ENCODE results near the gene PRKAG2. TPM values are rescaled to one million over a fixed set of nuclear protein-coding genes. Genes with fewer than 3 reads are reported as not detected.
"Not testable (repeated sequence)": the region's sequence is repeated elsewhere in the genome, so short reads cannot be mapped to it uniquely, and the experiment has no call there.

The PRKAG2 gene
- total RNA-seq, 1 experiment from 2014 or later = 9.4 TPM

- DNase-seq (ENCODE audit: low read depth) = no peak
Measured at GRCh38 chr7:151835636-151836035, 41.3 kb downstream of the PRKAG2 start.

DNA sequence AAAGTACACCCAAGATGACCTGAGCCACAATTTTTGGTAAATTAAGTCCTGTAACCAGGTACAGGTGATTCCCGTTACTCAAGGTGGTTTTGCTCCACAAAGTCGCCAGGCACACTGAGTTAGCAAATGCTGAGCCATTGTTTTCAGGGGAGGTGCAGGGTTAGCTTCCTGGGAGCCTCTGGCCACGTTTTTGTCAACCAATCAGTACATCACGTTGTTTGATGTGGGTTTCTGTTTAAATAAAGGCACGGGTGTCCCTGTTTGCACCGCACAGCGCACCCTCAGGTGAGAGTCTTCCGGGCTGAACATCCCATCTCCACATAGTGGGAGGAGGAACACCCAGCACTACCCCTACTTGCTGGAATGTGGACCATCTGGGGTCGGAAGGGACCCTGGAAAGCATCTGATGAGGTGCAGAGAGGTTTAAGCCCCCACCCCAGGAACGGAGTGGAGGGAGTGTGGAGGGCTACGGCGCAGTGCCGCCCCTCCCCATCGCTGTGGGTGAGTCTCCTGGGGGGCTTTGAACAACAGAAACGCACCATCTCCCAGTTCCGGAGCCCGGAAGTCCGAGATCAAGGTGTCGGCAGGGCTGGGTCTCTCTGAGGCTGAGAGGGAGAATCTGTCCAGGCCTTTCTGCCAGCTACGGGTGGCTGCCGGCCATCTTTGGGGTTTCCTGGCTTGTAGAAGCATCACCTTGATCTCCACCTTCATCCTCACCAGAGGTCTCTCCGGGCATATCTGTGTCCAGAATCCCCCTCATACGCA, 42.5 kb downstream of the PRKAG2 start:
- DNase-seq (ENCODE audit: low read depth) = no peak

- DNase-seq (ENCODE audit: low read depth) = no peak
Measured at GRCh38 chr7:151833691-151834090, 43.2 kb downstream of the PRKAG2 start.

GRCh38 chr7:151833213-151833651, 43.7 kb downstream of the PRKAG2 start:
- DNase-seq (ENCODE audit: low read depth) = no peak

DNA sequence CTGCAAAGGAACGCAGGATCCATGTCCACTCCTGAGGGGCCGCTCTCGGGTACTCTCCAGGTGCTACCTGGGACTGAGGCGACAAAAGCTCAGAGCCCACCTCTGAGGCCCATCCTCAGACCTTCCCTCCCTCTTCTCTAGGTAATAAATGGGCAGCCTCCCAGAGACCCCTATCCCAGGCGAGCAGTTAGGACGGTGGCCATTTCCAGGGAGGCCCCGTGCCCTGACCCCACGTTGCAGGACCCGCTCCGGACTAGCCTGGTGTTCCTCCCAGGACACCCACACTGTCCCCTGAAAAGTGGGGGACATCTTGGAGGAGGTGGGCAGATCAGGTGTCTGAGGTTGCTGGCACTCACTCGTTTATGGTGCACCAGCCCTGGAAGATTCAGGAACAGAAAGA, 44.3 kb downstream of the PRKAG2 start:
- no peak for DNase-seq (ENCODE audit: low read depth)

DNA sequence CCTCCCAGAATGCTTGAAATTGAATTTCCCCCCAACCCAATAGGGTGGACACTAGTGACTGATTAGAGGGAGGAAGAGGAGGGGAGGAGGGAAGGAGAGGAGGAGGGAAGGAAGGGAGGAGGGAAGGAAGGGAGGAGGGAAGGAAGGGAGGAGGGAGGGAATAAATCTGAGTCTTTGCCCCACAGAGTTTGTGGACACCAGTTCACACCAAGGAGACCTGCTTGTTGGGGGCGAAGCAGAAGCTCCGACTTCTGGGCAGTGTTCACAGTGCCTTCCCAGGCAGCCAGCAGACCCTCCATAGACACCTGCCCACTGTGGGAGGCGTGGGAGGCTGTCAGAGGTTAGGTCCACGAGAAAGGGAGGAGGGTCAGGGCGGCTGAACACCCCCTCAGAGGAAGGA, 44.8 kb downstream of the PRKAG2 start:
- DNase-seq (ENCODE audit: low read depth) = no peak

GRCh38 chr7:151831606-151832005, 45.3 kb downstream of the PRKAG2 start:
- DNase-seq (ENCODE audit: low read depth) = no peak

DNA sequence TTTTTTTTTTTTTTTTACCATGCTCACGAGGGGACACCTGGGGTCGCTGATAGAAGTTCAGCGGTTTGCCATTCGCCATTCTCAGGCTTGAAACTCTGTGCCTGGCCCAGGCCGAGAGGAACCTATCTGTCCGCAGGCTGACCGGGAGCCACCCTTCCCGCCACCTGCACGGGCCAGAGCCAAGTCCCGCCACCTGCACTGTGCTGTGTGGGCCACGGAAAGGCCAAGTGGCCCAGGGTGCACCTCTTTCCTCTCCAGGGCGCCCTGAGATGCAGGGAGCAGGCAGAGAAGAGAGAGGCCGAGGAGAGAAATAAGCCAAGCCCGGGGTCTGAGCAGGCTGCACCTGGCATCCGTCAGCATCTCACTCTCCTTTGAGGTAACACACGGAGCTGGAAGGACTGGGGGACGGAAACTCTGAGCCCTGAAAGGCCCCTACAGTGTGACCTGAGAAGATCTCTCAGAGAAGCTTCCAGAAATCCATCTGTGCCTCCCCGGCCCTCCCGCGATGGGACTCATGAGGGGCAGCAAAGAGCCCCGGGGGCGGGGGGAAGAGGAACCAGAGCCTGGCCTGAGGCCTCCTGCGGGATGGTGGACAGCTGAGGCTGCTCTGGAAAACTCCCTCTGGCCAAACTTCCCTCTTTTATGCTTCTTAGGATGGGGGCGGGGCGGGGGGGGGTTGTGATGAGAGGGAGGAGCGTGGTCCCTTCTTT, 46.6 kb downstream of the PRKAG2 start:
- DNase-seq (ENCODE audit: low read depth) = no peak

DNA sequence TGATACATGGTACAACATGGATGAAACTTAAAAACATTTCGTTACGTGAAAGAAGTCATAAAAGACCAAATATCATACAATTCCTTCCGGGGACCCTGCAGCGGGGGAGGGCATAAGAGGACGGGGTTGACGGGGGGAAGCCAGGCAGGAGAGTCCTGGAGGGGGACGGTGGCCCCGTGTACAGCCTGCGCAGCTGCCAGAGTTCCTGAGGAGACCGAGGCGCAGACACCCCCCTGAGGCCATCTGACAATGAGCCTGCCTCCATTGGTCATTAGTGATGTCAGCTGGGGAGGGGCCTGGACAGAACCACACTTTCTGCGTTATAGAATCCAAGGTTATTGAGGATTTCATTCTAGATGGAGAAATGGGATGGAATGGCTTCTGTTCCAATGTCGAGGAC, 47.2 kb downstream of the PRKAG2 start:
- DNase-seq (ENCODE audit: low read depth) = no peak

DNA sequence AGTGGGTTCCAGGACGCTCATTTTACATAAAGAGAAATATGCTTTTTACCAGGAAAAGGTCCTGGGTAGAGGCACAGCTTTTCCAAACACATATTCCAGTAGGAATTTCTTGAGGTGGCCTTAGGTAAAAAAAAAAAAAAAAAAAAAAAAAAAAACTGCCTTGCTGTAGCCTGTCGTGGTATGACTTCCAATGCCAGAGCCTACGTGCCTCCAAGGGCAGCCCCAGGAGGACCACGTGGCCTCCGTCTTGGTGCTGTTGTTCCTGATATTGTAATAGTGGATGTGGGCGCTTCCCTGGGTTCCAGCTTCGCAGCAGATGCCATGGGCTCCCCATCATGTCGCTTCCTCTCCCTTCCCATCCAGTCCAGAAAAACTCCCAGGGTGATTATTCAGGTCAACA, 49.3 kb downstream of the PRKAG2 start:
- DNase-seq (ENCODE audit: low read depth) = no peak

- DNase-seq (ENCODE audit: low read depth) = not testable (repeated sequence)
Measured at GRCh38 chr7:151826316-151826715, 50.6 kb downstream of the PRKAG2 start.

DNA sequence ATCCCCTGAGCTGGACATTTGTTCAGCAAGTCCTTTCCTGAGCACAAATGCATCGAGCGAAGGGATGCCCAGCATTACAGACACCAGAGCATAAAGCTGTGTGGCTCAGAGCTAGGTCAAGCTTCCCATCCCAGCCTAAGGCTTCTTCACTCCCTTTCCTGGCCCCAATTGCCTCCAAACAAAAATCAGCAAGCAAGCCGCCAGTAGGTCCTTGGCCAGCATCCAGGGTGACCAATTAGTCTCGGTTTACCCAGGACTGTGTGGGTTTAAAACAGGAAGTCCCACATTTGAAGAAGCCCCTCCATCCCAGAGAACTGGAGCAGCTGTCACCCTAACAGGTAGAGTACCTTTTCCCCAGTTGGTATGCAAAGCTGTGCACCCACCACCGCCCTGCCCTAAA, 51.2 kb downstream of the PRKAG2 start:
- DNase-seq (ENCODE audit: low read depth) = peak; percentile 36

GRCh38 chr7:151824373-151824933, 52.5 kb downstream of the PRKAG2 start:
- no peak for DNase-seq (ENCODE audit: low read depth)

DNA sequence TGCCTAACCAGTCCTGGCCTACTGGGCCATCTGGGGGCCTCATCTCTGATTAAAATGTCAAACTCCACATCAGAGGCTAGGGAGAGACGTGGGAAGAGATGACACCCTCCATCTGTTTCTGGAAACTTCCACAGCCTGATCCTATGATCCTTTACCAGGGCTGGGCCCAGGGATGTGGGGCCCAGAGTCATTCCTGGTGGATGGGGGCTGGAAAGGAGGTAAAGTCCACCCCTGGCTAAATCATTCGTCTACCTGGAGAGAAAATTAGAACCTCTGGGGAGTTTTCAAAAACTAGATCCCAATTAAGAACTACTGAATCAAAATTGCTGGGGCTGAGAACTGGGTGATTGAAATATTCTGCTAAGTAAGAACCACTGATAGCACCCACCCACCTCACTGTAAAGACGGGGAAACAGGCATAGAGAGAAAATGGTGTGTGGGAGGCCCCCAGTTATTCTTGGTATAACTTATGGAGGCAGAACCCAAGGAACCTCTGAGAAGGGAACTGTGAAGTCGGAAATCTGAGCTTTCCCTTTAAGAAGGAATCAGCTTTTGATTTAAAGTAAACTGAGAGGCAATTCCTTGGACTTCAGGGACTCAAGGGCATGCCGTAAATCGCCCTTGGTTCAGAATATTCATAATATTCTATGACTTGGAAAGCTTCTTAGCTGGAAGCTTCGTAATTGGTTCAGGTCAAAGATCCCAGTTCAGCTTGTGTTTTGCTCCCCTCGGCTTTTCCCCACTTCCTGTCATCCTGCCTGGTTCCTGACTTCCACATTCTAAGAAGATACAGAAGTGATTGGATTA, 53.1 kb downstream of the PRKAG2 start:
- no peak for DNase-seq (ENCODE audit: low read depth)

- no peak for DNase-seq (ENCODE audit: low read depth)
Measured at GRCh38 chr7:151822541-151823181, 54.3 kb downstream of the PRKAG2 start.

DNA sequence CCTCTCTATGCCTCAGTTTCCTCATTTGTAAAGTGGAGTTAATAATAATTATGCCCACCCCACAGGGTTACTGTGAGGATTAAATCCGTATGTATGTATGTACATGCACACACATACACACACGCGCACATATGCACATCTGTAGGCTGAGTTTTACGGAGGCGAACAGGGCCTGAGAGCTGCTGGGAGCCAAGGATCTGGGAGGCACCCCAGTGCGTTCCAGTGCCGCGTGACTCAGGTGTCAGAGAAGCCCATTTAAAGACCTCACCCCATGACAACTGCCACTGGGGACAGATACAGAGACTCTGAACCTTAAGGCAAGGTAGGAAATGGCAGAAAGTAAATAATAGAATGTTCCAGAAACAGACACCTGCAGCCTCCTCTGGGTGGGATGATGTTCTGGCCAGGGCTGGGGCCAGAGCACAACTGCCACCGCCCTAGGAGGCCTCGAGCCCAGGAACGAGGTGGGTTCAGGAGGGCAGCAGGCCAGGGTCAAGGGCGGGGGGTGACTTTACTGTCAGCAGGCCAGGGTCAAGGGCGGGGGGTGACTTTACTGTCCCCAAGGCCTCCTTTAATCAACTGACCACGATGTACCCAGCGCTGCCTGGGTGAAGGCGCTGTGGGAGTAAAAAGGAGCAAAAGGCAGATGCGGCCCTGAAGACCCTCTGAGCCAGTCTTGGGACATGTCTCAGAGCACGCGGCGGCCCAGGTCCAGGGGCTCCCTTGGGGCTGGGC, 54.9 kb downstream of the PRKAG2 start:
- DNase-seq (ENCODE audit: low read depth) = no peak

GRCh38 chr7:151821226-151821625, 55.7 kb downstream of the PRKAG2 start:
- DNase-seq (ENCODE audit: low read depth) = no peak

- DNase-seq (ENCODE audit: low read depth) = no peak
Measured at GRCh38 chr7:151820491-151821105, 56.3 kb downstream of the PRKAG2 start.

DNA sequence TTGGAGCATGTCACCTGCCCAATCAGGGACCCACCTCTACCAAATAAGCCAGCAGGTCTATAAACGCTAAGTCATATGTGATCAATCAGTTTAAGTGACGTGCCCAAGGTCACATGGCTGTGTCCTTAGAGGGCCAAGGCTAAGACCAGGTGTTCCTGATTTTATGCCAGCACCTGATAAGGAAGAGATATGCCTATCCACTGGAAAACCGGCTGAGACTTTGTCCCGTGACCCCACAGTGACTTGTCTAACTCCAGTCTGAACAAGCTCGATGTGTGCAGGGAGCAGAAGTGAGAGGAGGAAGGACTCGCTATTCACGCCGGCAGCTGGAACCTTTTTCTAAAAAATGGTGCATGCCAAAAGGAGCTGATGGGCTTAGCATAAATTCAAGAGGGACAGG, 57.0 kb downstream of the PRKAG2 start:
- DNase-seq (ENCODE audit: low read depth) = no peak
